IMR-90 (cell line): ENCODE measurements around the gene CXCL13. TPM values are rescaled to one million over a fixed set of nuclear protein-coding genes. Genes with fewer than 3 reads are reported as not detected.
"Not testable (repeated sequence)": the region's sequence is repeated elsewhere in the genome, so short reads cannot be mapped to it uniquely, and the experiment has no call there.

Experiments
- ATAC-seq: fragments of 200-7000 bp; cut with Tn5 transposase; 2 replicates; pipeline ENCODE4 v1.9.1; 2020; ENCODE audit warnings: low read depth, mild to moderate bottlenecking, moderate library complexity
- BruUV-seq: library from RNA; stranded (reverse); fragments of 400-500 nt; replicated peaks from 2 replicates; lab custom pipeline; 2021; lab: Mats Ljungman, UMichigan
- CTCF ChIA-PET: fragments of 300-600 bp; formaldehyde crosslinking; extraction: SDS; loops from one replicate; lab custom pipeline; 2021; ENCODE audit warnings: antibody characterized with exemption; lab: Yijun Ruan, JAX
- POLR2A ChIA-PET: fragments of 300-600 bp; sonication (Branson Sonifier 250); formaldehyde crosslinking; loops from one replicate; lab custom pipeline; 2022; ENCODE audit warnings: antibody characterized with exemption; ENCODE audit not compliant: unreplicated experiment; lab: Charles Lee
- DNase-seq: peaks from one replicate; pipeline ENCODE4 v3.0.0; 2013
- H2AFZ ChIP-seq: replicated peaks from 2 replicates; pipeline ENCODE3; 2013; ENCODE audit warnings: low read length, mild to moderate bottlenecking; ENCODE audit not compliant: poor library complexity
- H2AK5ac ChIP-seq: 2 replicates; pipeline ENCODE4 v1.6.1; 2013; ENCODE audit warnings: low read depth, low read length, inconsistent platforms
- H2AK9ac ChIP-seq: replicated peaks from 2 replicates; pipeline ENCODE3; 2013; ENCODE audit warnings: mild to moderate bottlenecking, low read depth, low read length, moderate library complexity; ENCODE audit not compliant: poor library complexity
- H2BK120ac ChIP-seq: 2 replicates; pipeline ENCODE4 v1.6.1; 2013; ENCODE audit warnings: low read depth, low read length, inconsistent platforms
- H2BK15ac ChIP-seq: 3 replicates; pipeline ENCODE4 v1.6.1; 2013; ENCODE audit warnings: low read depth, low read length, inconsistent platforms
- H2BK20ac ChIP-seq: 2 replicates; pipeline ENCODE4 v1.6.1; 2013; ENCODE audit warnings: low read depth, mild to moderate bottlenecking, inconsistent platforms, low read length, moderate library complexity
- H2BK5ac ChIP-seq: 2 replicates; pipeline ENCODE4 v1.6.1; 2013; ENCODE audit warnings: mild to moderate bottlenecking, low read depth, low read length, inconsistent platforms; ENCODE audit not compliant: poor library complexity, severe bottlenecking
- H3K14ac ChIP-seq: replicated peaks from 2 replicates; pipeline ENCODE4 v1.6.1; 2013; ENCODE audit warnings: low read depth, low read length, inconsistent platforms
- H3K18ac ChIP-seq: 2 replicates; pipeline ENCODE4 v1.6.1; 2013; ENCODE audit warnings: low read depth, low read length, control low read depth
- H3K23ac ChIP-seq: 2 replicates; pipeline ENCODE4 v1.6.1; 2013; ENCODE audit warnings: low read depth, low read length, inconsistent platforms
- H3K27ac ChIP-seq: 2 replicates; pipeline ENCODE4 v1.5.1; 2013; ENCODE audit warnings: mild to moderate bottlenecking, control low read depth, low read length; ENCODE audit not compliant: insufficient read depth
- H3K27me3 ChIP-seq: 2 replicates; pipeline ENCODE4 v1.6.1; 2013; ENCODE audit warnings: low read length; ENCODE audit not compliant: control insufficient read depth, insufficient read depth
- H3K36me3 ChIP-seq: 2 replicates; pipeline ENCODE4 v1.6.1; 2013; ENCODE audit warnings: low read length, mixed read lengths; ENCODE audit not compliant: control insufficient read depth, insufficient read depth
- H3K4ac ChIP-seq: 2 replicates; pipeline ENCODE4 v1.6.1; 2013; ENCODE audit warnings: low read depth, low read length, inconsistent platforms
- H3K4me1 ChIP-seq: 2 replicates; pipeline ENCODE4 v1.6.1; 2013; ENCODE audit warnings: low read length, mixed read lengths; ENCODE audit not compliant: control insufficient read depth, insufficient read depth
- H3K4me2 ChIP-seq: 2 replicates; pipeline ENCODE4 v1.6.1; 2013; ENCODE audit warnings: low read depth, mild to moderate bottlenecking, control low read depth, low read length, moderate library complexity
- H3K4me3 ChIP-seq: 2 replicates; pipeline ENCODE4 v1.5.1; 2013; ENCODE audit warnings: low read depth, mild to moderate bottlenecking, control low read depth, low read length, moderate library complexity; ENCODE audit not compliant: insufficient read depth
- H3K56ac ChIP-seq: 2 replicates; pipeline ENCODE4 v1.6.1; 2013; ENCODE audit warnings: low read length, inconsistent platforms; ENCODE audit not compliant: insufficient read depth; ENCODE audit errors: extremely low read depth
- H3K79me1 ChIP-seq, 2 experiments: 2 replicates each; pipeline ENCODE4 v1.6.1; 2013; ENCODE audit warnings: low read length in 2 of 2, inconsistent platforms in 1 of 2, low read depth in 1 of 2
- H3K9ac ChIP-seq: 2 replicates; pipeline ENCODE4 v1.6.1; 2013; ENCODE audit warnings: low read depth, low read length, control low read depth
- H3K9me1 ChIP-seq: 2 replicates; pipeline ENCODE4 v1.6.1; 2013; ENCODE audit warnings: low read length, inconsistent platforms; ENCODE audit not compliant: insufficient read depth
- H3K9me3 ChIP-seq: 2 replicates; pipeline ENCODE4 v1.6.1; 2013; ENCODE audit warnings: low read length; ENCODE audit not compliant: control insufficient read depth, insufficient read depth
- H4K20me1 ChIP-seq: 2 replicates; pipeline ENCODE4 v1.6.1; 2013; ENCODE audit warnings: low read length, inconsistent platforms; ENCODE audit not compliant: insufficient read depth
- H4K5ac ChIP-seq: 2 replicates; pipeline ENCODE4 v1.6.1; 2013; ENCODE audit warnings: mild to moderate bottlenecking, low read depth, low read length, control low read depth
- H4K8ac ChIP-seq, 2 experiments: 2 replicates each; pipeline ENCODE4 v1.6.1; 2013; ENCODE audit warnings: low read depth in 2 of 2, low read length in 2 of 2, control low read depth in 1 of 2, inconsistent platforms in 1 of 2
- H4K91ac ChIP-seq: 2 replicates; pipeline ENCODE4 v1.6.1; 2013; ENCODE audit warnings: low read depth, low read length, inconsistent platforms; ENCODE audit not compliant: insufficient read depth
- BHLHE40 ChIP-seq: fragments of 150-350 bp; IDR thresholded peaks from 2 replicates; pipeline ENCODE4 v1.6.1; 2016; ENCODE audit warnings: mild to moderate bottlenecking, low read depth, low read length
- CHD1 ChIP-seq: IDR thresholded peaks from 2 replicates; pipeline ENCODE4 v1.6.1; 2012; ENCODE audit warnings: low read depth, low read length, improper control_type of control experiment
- FOS ChIP-seq: fragments of 150-350 bp; IDR thresholded peaks from 2 replicates; pipeline ENCODE4 v1.6.1; 2016; ENCODE audit warnings: low read depth, low read length
- MXI1 ChIP-seq: IDR thresholded peaks from 2 replicates; pipeline ENCODE4 v1.6.1; 2012; ENCODE audit warnings: low read depth, mild to moderate bottlenecking, low read length, moderate library complexity, borderline replicate concordance
- POLR2A ChIP-seq: IDR thresholded peaks from 2 replicates; pipeline ENCODE4 v1.6.1; 2012; ENCODE audit warnings: mild to moderate bottlenecking, low read depth, low read length
- WGBS, 2 experiments: methylation state at CpG; one replicate each; pipeline versions ENCODE4 v1.1.5 to v1.1.7; 2013; ENCODE audit warnings: missing lambda C conversion rate in 2 of 2; ENCODE audit not compliant: insufficient read length in 1 of 2; ENCODE audit errors: extremely low coverage in 2 of 2; 5-methylcytosine and 5-hydroxymethylcytosine counted together
- dilution Hi-C: fragments of 300-500 bp; cut with HindIII; formaldehyde crosslinking; loops from one replicate; pipeline ENCODE4 v1.14.3; 2018; ENCODE audit warnings: low sequenced_read_pairs; ENCODE audit not compliant: unreplicated experiment
- in situ Hi-C: fragments of 300-500 bp; cut with MboI; formaldehyde crosslinking; loops from 3 replicates; pipeline ENCODE4 v1.14.3; 2019; ENCODE audit warnings: low sequenced_read_pairs, inconsistent platforms, mixed read lengths
- intact Hi-C: fragments of 100-400 bp; cut with micrococcal nuclease; formaldehyde crosslinking; loops from 2 replicates; pipeline ENCODE4 v1.10.0; 2022
- polyA plus RNA-seq, 3 experiments: library from polyadenylated mRNA; depleted of rRNA; stranded (reverse); fragments of >200 nt; gene quantifications; 2 replicates each; pipeline ENCODE4 v1.2.3, GENCODE V29; 2012; ENCODE audit warnings: low replicate concordance in 1 of 3
- total RNA-seq: library from RNA; depleted of rRNA; stranded (reverse); fragments of >200 nt; gene quantifications from 2 replicates; pipeline ENCODE4 v1.2.3, GENCODE V29; 2012
- TF ChIP-seq, protein P1 (sequence below): fragments of 150-350 bp; IDR thresholded peaks from 2 replicates; pipeline ENCODE4 v1.6.1; 2017; ENCODE audit warnings: mild to moderate bottlenecking, antibody characterized with exemption, low read length, low read depth

Gene CXCL13
- total and polyA plus RNA-seq, 2 of the 4 experiments (the other 2 are of a cell fraction): not detected

DNA sequence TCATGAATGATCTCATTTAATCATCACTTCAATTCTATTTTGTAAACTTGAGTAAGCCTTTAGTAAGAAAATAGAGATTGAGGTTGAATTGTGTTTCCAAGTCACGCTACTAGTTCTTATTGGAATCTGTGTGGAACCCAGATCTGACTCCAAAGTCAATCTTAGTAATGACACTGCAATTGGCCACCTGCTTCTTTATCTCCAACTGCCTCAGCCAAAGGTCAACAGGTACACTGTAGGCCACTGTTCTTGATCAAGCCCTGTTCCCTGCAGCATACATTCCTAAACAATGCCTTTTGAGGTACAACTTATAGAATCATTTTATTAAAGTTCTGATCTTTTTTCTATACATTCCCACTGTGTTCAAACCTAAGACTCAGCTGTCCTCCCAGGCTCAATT is 45.5 kb upstream of the CXCL13 start:
- dilution Hi-C loops (no loop called here), intact Hi-C loops (no loop called here), in situ Hi-C loops (no loop called here)
- no CpG with 5 or more reads among the region's 1 CpG for WGBS, 2 experiments
- Histone ChIP-seq H4K20me1 (no peaks in the 10 kb centered on the region), H3K4ac (no peak overlapping the region), H2AK9ac (no peak overlapping the region), H3K9me3 (no peaks in the 10 kb centered on the region; the same call in 1 of the 2 replicates), H4K8ac (no peak overlapping the region), H3K79me1 (no peaks in the 10 kb centered on the region), H3K9me1 (no peaks in the 10 kb centered on the region), H2AFZ (no peak overlapping the region), H3K4me1 (no peaks in the 10 kb centered on the region), H3K4me3 (no peak overlapping the region), H3K14ac (no peak overlapping the region), H3K18ac (no peak overlapping the region), H3K9ac (no peak overlapping the region), H2AK5ac (no peak overlapping the region), H3K36me3 (no peaks in the 10 kb centered on the region), H3K23ac (no peak overlapping the region), H2BK15ac (no peak overlapping the region), H3K27ac (no peak overlapping the region), H4K5ac (no peak overlapping the region), H3K56ac (no peak overlapping the region), H4K91ac (no peak overlapping the region), H3K27me3 (no peaks in the 10 kb centered on the region), H2BK20ac (no peak overlapping the region), H3K4me2 (no peak overlapping the region), H2BK5ac (no peak overlapping the region), H2BK120ac (no peak overlapping the region)
- POLR2A ChIA-PET: no interaction called here
- no peak for DNase-seq
- BruUV-seq: no TSS peak
- TF ChIP-seq MXI1: no peak
- TF ChIP-seq POLR2A: no peak
- no peak for TF ChIP-seq FOS
- no peak for TF ChIP-seq BHLHE40
- TF ChIP-seq, protein P1, sequence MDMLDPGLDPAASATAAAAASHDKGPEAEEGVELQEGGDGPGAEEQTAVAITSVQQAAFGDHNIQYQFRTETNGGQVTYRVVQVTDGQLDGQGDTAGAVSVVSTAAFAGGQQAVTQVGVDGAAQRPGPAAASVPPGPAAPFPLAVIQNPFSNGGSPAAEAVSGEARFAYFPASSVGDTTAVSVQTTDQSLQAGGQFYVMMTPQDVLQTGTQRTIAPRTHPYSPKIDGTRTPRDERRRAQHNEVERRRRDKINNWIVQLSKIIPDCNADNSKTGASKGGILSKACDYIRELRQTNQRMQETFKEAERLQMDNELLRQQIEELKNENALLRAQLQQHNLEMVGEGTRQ: no peak
- no peak for TF ChIP-seq CHD1
- CTCF ChIA-PET: no interaction called here
- ATAC-seq: no peak

DNA sequence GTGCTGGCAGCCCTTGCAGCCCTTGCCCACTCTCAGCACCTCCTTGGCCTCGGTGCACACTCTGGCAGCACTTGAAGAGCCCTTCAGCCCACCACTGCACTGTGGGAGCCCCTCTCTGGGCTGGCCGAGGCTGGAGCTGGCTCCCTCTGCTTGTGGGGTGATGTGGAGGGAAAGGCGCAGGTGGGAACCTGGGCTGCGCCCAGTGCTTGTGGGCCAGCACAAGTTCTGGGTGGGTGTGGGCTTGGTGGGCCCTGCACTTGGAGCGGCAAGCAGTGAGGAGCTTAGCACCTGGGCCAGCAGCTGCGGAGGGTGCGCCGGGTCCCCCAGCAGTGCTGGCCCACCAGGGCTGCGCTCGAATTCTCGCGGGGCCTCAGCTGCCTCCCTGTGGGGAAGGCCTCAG is 43.9 kb upstream of the CXCL13 start:
- H2BK120ac ChIP-seq, ATAC-seq, H4K8ac ChIP-seq, H4K20me1 ChIP-seq, H3K79me1 ChIP-seq, H3K9ac ChIP-seq, H3K27me3 ChIP-seq, in situ Hi-C loops, H3K36me3 ChIP-seq, CTCF ChIA-PET, H2AK5ac ChIP-seq, H4K91ac ChIP-seq, H2AFZ ChIP-seq, H2AK9ac ChIP-seq, intact Hi-C loops, H2BK20ac ChIP-seq, H3K18ac ChIP-seq, H3K4me2 ChIP-seq, BruUV-seq, POLR2A ChIA-PET, H2BK15ac ChIP-seq, H3K4me3 ChIP-seq, H3K4me1 ChIP-seq, H3K9me3 ChIP-seq, DNase-seq, H4K5ac ChIP-seq, H3K27ac ChIP-seq, H3K9me1 ChIP-seq, H3K23ac ChIP-seq, H3K14ac ChIP-seq, H3K56ac ChIP-seq, H3K4ac ChIP-seq, dilution Hi-C loops, H2BK5ac ChIP-seq: not testable (repeated sequence)
- WGBS, 2 experiments: no CpG with 5 or more reads among the region's 12 CpGs
